Testis (tissue), 3 donors: ENCODE measurements around the gene PRPF40A. TPM values are rescaled to one million over a fixed set of nuclear protein-coding genes. Genes with fewer than 3 reads are reported as not detected.
"Not testable (repeated sequence)": the region's sequence is repeated elsewhere in the genome, so short reads cannot be mapped to it uniquely, and the experiment has no call there.

Experiments
- DNase-seq: peaks from one replicate; pipeline ENCODE4 v3.0.0-alpha.2; 2019
- H3K27ac ChIP-seq, 2 donors: fragments of 200-600 bp; sonication (generic); one replicate each; pipeline ENCODE4 v1.5.1; 2019
- H3K27me3 ChIP-seq: fragments of 200-600 bp; sonication (generic); one replicate; pipeline ENCODE4 v1.5.1; 2019
- H3K36me3 ChIP-seq: fragments of 200-600 bp; sonication (generic); one replicate; pipeline ENCODE4 v1.5.1; 2017; ENCODE audit warnings: low read depth; ENCODE audit errors: missing control alignments
- H3K4me1 ChIP-seq: fragments of 200-600 bp; sonication (generic); one replicate; pipeline ENCODE4 v1.5.1; 2019
- H3K4me3 ChIP-seq, 2 donors: fragments of 200-600 bp; sonication (generic); one replicate each; pipeline ENCODE4 v1.5.1; 2017 to 2019
- H3K9me3 ChIP-seq: fragments of 200-600 bp; sonication (generic); one replicate; pipeline ENCODE4 v1.5.1; 2017
- CTCF ChIP-seq, 3 experiments: fragments of 450-650 bp in 2 of 3; fragments of 200-600 bp in 1 of 3; sonication (generic) in 1 of 3; IDR thresholded peaks; one replicate each; pipeline ENCODE4 v1.5.1; 2016 to 2019; ENCODE audit warnings: antibody characterized with exemption in 3 of 3, mild to moderate bottlenecking in 2 of 3, moderate library complexity in 1 of 3
- POLR2A ChIP-seq: fragments of 450-650 bp; IDR thresholded peaks from one replicate; pipeline ENCODE4 v1.6.1; 2017; ENCODE audit warnings: antibody characterized with exemption, mild to moderate bottlenecking, moderate library complexity
- WGBS, 2 donors: methylation state at CpG; one replicate each; pipeline ENCODE4 v1.1.5; 2018; 5-methylcytosine and 5-hydroxymethylcytosine counted together
- intact Hi-C: fragments of 100-400 bp; cut with DNase I; formaldehyde crosslinking; loops from one replicate; pipeline ENCODE4 v1.15.1; 2023; ENCODE audit warnings: low total_unique reads
- polyA plus RNA-seq: library from polyadenylated mRNA; stranded (reverse); fragments of 350-450 nt; fragmentation: Illumina TruSeq; extraction: RNeasy Lipid Tissue Mini Kit (QIAGEN cat#74804); gene quantifications from one replicate; pipeline ENCODE4 v1.2.3, GENCODE V29; 2014; ENCODE audit warnings: low read depth, low replicate concordance; ENCODE audit not compliant: insufficient read depth
- total RNA-seq, 2 donors: library from RNA; depleted of rRNA; stranded (reverse); fragments of >200 nt; gene quantifications; one replicate each; pipeline ENCODE4 v1.2.3, GENCODE V29; 2016

Gene PRPF40A
- total and polyA plus RNA-seq, 3 donors from 2014 or later, result 33.1 to 116 (median 107) TPM

GRCh38 chr2:152729844-152730243 lies 12.6 kb upstream of the PRPF40A start:
- no peak for TF ChIP-seq CTCF (IDR thresholded peaks at IDR 0.05)
- TF ChIP-seq POLR2A, result no peak
- Histone ChIP-seq H3K27ac (no peak overlapping the region), H3K27me3 (no peaks in the 10 kb centered on the region), H3K36me3 (no peaks in the 10 kb centered on the region), H3K9me3 (no peaks in the 10 kb centered on the region), H3K4me1 (no peaks in the 10 kb centered on the region), H3K4me3 (no peak overlapping the region)
- intact Hi-C loops, result loop anchor here (10.0 kb wide), 1 partner anchor 165 kb away; no protein-coding TSS in a partner anchor
- no peak for DNase-seq
- 86 to 87% methylated on average over 2 of the region's 2 CpGs for WGBS, 2 donors

DNA sequence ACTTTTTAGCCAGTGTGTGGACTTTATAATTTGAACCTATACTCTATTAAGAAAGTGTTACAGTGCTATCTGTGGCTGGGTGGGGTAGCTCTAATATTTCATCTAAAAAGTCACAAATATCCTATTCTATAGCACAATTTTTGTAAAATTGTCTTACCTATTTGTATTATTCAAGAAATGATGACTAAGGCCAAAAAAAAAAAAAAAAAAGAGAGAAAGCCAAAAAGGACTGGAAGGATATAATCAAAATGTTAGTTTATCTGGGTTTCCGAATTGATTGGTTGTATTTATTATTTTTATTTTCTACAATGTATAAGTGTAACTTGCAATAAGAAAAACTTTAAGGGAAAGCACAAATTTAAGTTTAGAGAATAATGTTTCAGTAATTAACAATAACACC lies 6.7 kb upstream of the PRPF40A start:
- H3K9me3 ChIP-seq, result no peaks in the 10 kb centered on the region
- no peak overlapping the region for H3K4me3 ChIP-seq
- no peak for DNase-seq
- no peaks in the 10 kb centered on the region for H3K36me3 ChIP-seq
- H3K27me3 ChIP-seq, result no peaks in the 10 kb centered on the region
- TF ChIP-seq POLR2A (no peak), CTCF (IDR thresholded peaks at IDR 0.05) (no peak)
- WGBS, 2 donors, result 85 to 93% methylated on average over 1 of the region's 1 CpG
- intact Hi-C loops, result no loop called here
- H3K4me1 ChIP-seq, result peaks cover 17% of the 10 kb centered on the region
- H3K27ac ChIP-seq, result no peak overlapping the region

DNA sequence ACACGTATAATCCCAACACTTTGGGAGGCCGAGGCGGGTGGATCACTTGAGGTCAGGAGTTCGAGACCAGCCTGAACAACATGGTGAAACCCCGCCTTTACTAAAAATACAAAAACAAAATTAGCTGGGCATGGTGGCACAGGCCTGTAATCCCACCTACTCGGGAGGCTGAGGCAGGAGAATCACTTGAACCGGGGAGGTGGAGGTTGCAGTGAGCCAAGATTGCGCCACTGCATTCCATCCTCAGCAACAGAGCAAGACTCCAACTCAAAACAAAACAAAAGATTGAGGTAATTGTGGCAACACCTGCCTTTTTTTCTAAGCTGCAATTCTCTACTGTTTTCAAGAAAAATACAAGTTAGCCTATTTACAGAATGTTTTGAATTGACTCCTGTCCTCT lies 5.4 kb upstream of the PRPF40A start:
- H3K36me3 ChIP-seq, H3K9me3 ChIP-seq, H3K27ac ChIP-seq, H3K4me3 ChIP-seq, H3K27me3 ChIP-seq, DNase-seq, intact Hi-C loops: not testable (repeated sequence)
- 92 to 93% methylated on average over 8 of the region's 8 CpGs for WGBS, 2 donors
- H3K4me1 ChIP-seq, result peaks cover 17% of the 10 kb centered on the region

- WGBS, 2 donors, result 36 to 58% methylated on average over 2 of the region's 2 CpGs
- H3K27ac ChIP-seq, result no peak overlapping the region
- no peak for TF ChIP-seq POLR2A
- TF ChIP-seq CTCF (IDR thresholded peaks at IDR 0.05), result no peak
- H3K9me3 ChIP-seq, result no peaks in the 10 kb centered on the region
- peak; percentile 34 for DNase-seq
- intact Hi-C loops, result no loop called here
- no peaks in the 10 kb centered on the region for H3K36me3 ChIP-seq
- H3K4me3 ChIP-seq, result no peak overlapping the region
- peaks cover 20% of the 10 kb centered on the region for H3K4me1 ChIP-seq
- H3K27me3 ChIP-seq, result no peaks in the 10 kb centered on the region
Observed at GRCh38 chr2:152720794-152721193, 3.5 kb upstream of the PRPF40A start.

- H3K27me3 ChIP-seq, result no peaks in the 10 kb centered on the region
- WGBS, 2 donors, result 2% methylated on average over 23 of the region's 23 CpGs
- H3K4me1 ChIP-seq, result peaks cover 26% of the 10 kb centered on the region
- no peaks in the 10 kb centered on the region for H3K36me3 ChIP-seq
- no peaks in the 10 kb centered on the region for H3K9me3 ChIP-seq
- no peak for TF ChIP-seq CTCF (IDR thresholded peaks at IDR 0.05)
- H3K4me3 ChIP-seq, result peak overlapping the region; percentile 83 to 96
- peak overlapping the region; percentile 98 to 99 for H3K27ac ChIP-seq
- intact Hi-C loops, result no loop called here
- DNase-seq, result peak; percentile 43
Observed at GRCh38 chr2:152718909-152719645, 1.8 kb upstream of the PRPF40A start.
